GM23248 (cell line): ENCODE data around the gene PDE8B.

Experiments used
- EZH2 ChIP-seq: fragments of 200-600 bp; sonication (generic); IDR thresholded peaks from 2 replicates; pipeline ENCODE4 v1.6.1; 2018; ENCODE audit warnings: antibody characterized with exemption, mild to moderate bottlenecking; ENCODE audit not compliant: insufficient read depth, poor library complexity, severe bottlenecking
- EZH2phosphoT487 ChIP-seq: fragments of 200-600 bp; sonication (generic); IDR thresholded peaks from 2 replicates; pipeline ENCODE4 v1.6.1; 2018; ENCODE audit warnings: antibody characterized with exemption, moderate library complexity, mild to moderate bottlenecking, low read depth; ENCODE audit not compliant: insufficient read depth

- TF ChIP-seq EZH2phosphoT487 (no peak), EZH2 (no peak)
Observed at GRCh38 chr5:77302653-77303052, 92.2 kb downstream of the PDE8B start.
